ENCODE data around the gene MMP15.
"Not testable (repeated sequence)": the region's sequence is repeated elsewhere in the genome, so short reads cannot be mapped to it uniquely, and the experiment has no call there.

The MMP15 gene

DNA sequence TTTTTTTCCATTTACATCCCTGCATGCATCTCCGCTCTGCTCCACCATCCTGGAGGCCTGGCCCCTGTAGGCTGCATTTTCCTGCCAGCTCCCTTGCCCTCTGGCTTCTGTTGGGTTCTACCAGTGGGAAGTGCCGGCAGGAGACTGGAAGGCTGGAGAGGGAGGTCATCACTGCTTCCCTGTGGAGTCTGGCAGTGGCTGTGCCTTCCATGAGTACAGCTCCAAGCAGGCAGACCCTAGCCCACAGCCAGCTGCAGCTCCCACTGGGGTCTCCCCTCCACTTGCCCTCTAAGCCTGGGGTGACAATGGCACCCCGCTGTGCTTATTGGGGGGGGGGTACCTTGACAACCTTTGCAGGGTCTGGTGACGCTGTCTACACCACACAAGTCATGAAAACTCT lies 37.3 kb downstream of the MMP15 start:
- DNase-seq (ENCODE audit: insufficient read length) (no peak), FAIRE-seq (no peak)
- TF ChIP-seq POLR2AphosphoS5 (IDR thresholded peaks at IDR 0.05; ENCODE audit: low read depth, low read length), result no peak
- TF ChIP-seq POLR2A (IDR thresholded peaks at IDR 0.05; ENCODE audit: low read depth, low read length), result no peak
- no peak for TF ChIP-seq TAF1 (IDR thresholded peaks at IDR 0.05; ENCODE audit: borderline replicate concordance, low read depth, low read length)

- DNase-seq (ENCODE audit: insufficient read length) (no peak), FAIRE-seq (no peak)
- TF ChIP-seq TAF1 (IDR thresholded peaks at IDR 0.05; ENCODE audit: borderline replicate concordance, low read depth, low read length) (no peak), POLR2AphosphoS5 (IDR thresholded peaks at IDR 0.05; ENCODE audit: low read depth, low read length) (no peak), POLR2A (IDR thresholded peaks at IDR 0.05; ENCODE audit: low read depth, low read length) (no peak)
Observed at GRCh38 chr16:58063377-58064076, 38.0 kb downstream of the MMP15 start.

DNA sequence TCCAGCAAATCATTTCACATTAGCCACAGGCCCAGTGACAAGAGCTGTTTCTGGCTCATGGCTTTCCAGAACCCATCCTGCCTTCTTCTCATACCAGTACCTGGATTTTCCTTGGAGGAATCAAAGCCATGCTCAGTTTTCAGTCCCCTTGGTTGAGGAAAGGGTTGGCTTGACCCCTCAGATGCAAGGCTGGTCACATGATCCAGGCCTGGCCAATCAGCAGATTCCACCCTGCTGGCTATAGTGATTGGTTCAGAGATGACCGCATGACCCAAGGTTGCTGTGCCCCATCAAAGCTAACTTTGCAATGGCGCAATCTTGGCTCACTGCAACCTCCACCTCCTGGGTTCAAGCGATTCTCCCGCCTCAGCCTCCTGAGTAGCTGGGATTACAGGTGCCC lies 45.0 kb downstream of the MMP15 start:
- DNase-seq (ENCODE audit: insufficient read length) (no peak), FAIRE-seq (no peak)
- TF ChIP-seq POLR2AphosphoS5 (IDR thresholded peaks at IDR 0.05; ENCODE audit: low read depth, low read length), result no peak

DNA sequence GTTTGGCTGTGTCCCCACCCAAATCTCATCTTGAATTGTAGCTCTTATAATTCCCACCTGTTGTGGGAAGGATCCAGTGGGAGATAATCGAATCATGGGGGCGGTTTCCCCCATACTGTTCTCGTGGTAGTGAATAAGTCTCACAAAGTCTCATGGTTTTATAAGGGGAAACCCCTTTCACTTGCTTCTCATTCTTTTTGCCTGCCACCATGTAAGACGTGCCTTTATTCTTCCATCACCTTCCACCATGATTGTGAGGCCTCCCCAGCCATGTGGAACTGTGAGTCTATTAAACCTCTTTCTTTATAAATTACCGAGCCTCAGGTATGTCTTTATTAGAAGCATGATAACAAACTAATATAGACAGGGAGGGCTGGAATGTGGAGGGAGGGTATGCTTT lies 46.6 kb downstream of the MMP15 start:
- not testable (repeated sequence) for FAIRE-seq; DNase-seq (ENCODE audit: insufficient read length)

DNA sequence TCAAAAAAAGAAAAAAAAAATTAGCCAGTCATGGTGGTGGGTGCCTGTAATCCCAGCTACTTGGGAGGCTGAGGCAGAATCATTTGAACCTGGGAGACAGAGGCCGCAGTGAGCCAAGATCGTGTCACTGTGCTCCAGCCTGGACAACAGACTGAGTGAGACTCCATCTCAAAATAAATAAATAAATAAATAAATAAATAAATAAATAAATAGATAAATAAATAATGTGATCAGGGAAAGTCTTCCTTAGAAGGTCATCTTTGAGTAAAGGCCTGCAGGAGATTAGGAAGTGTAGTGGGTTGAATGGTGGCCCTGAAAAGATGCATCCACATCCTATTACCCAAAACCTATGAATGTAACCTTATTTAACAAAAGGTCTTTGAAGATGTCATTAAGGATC lies 47.5 kb downstream of the MMP15 start:
- not testable (repeated sequence) for FAIRE-seq; DNase-seq (ENCODE audit: insufficient read length)

GRCh38 chr16:58074657-58075056 lies 49.1 kb downstream of the MMP15 start:
- DNase-seq (ENCODE audit: insufficient read length) (no peak), FAIRE-seq (no peak)
- no peak for TF ChIP-seq POLR2AphosphoS5 (IDR thresholded peaks at IDR 0.05; ENCODE audit: low read depth, low read length)
- no peak for TF ChIP-seq TAF1 (IDR thresholded peaks at IDR 0.05; ENCODE audit: borderline replicate concordance, low read depth, low read length)
- TF ChIP-seq POLR2A (IDR thresholded peaks at IDR 0.05; ENCODE audit: low read depth, low read length), result no peak

DNA sequence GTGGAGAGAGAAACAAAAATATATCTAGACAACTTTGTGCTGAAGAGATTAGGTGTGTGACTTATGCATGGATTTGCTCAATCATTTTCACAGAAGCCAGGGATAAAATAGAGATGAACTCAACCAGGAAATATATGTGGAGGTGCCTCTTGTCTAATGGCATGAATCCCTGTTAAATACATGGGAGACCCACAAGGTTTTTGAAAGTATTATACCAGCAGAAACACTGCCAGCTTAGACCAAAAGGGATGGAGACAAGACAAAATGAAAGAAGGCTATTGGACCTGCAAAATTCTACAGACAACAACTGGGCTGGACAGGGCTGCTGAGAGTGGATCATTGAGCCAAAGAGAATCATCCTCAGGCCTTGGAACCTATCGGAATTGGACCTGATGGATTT lies 51.0 kb downstream of the MMP15 start:
- DNase-seq (ENCODE audit: insufficient read length) (no peak), FAIRE-seq (no peak)
- TF ChIP-seq POLR2AphosphoS5 (IDR thresholded peaks at IDR 0.05; ENCODE audit: low read depth, low read length), result no peak
- no peak for TF ChIP-seq TAF1 (IDR thresholded peaks at IDR 0.05; ENCODE audit: borderline replicate concordance, low read depth, low read length)
- no peak for TF ChIP-seq POLR2A (IDR thresholded peaks at IDR 0.05; ENCODE audit: low read depth, low read length)

- TF ChIP-seq POLR2A (IDR thresholded peaks at IDR 0.05; ENCODE audit: low read depth, low read length) (no peak), POLR2AphosphoS5 (IDR thresholded peaks at IDR 0.05; ENCODE audit: low read depth, low read length) (no peak), TAF1 (IDR thresholded peaks at IDR 0.05; ENCODE audit: borderline replicate concordance, low read depth, low read length) (no peak)
- DNase-seq (ENCODE audit: insufficient read length) (no peak), FAIRE-seq (no peak)
Observed at GRCh38 chr16:58077796-58078195, 52.2 kb downstream of the MMP15 start.

GRCh38 chr16:58080657-58081056 lies 55.1 kb downstream of the MMP15 start:
- not testable (repeated sequence) for FAIRE-seq; DNase-seq (ENCODE audit: insufficient read length)

DNA sequence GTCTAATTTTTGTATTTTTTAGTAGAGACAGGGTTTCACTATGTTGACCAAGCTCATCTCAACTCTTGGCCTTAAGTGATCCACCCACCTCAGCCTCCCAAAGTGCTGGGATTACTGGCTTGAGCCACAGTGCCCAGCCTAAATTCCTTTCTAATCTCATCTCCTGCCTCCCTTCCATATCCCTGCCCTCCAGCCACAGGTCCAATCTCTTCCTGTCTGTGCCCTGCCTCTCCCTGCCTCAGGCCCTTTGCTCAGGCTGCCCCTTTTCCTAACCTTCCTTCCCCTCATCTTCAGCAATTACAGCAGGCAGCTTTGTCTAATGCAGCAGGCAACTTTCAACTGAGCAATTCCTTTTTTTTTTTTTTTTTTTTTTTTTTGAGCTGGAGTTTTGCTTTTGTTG lies 56.8 kb downstream of the MMP15 start:
- TF ChIP-seq POLR2AphosphoS5 (IDR thresholded peaks at IDR 0.05; ENCODE audit: low read depth, low read length), result no peak
- TF ChIP-seq TAF1 (IDR thresholded peaks at IDR 0.05; ENCODE audit: borderline replicate concordance, low read depth, low read length), result no peak
- no peak for TF ChIP-seq POLR2A (IDR thresholded peaks at IDR 0.05; ENCODE audit: low read depth, low read length)
- DNase-seq (ENCODE audit: insufficient read length) (no peak), FAIRE-seq (no peak)

DNA sequence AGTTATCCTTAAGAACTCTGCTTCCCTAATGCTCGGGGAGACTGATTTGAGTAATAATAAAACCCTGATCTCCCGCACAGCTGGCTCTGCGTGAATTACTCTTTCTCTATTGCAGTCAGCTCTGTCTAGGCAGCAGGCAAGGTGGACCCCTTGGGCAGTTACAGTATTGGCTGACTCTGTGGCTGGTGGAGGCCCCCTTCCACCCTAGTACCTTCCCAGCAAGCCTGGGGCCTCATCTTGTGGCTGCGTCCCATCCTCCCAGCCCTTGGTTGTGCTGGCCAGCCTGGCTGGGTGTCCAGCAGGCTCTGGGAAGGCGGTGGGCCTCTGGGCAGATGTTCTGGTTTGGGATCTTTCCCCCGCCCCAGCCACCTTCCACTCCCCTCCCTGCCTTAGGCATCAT lies 59.1 kb downstream of the MMP15 start:
- DNase-seq (ENCODE audit: insufficient read length), result no peak
- FAIRE-seq, result no peak
- no peak for TF ChIP-seq POLR2A (IDR thresholded peaks at IDR 0.05; ENCODE audit: low read depth, low read length)

DNA sequence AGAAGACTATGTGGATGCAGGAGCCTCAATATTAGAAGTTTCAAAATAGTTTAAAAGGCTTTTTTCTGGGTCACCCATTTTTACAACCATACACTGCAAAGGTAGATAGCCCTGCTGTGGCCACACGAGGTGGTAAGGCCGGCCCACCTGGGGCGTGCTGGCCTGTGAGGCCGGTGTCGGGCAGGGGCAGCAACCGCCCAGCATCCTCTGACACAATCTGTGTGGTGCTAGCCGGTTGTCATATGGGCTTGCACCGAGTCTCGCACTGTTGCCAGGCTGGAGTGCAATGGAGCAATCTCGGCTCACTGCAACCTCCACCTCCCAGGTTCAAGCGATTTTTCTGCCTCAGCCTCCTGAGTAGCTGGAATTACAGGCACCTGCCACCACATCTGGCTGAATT lies 59.6 kb downstream of the MMP15 start:
- TF ChIP-seq POLR2AphosphoS5 (IDR thresholded peaks at IDR 0.05; ENCODE audit: low read depth, low read length), result no peak
- no peak for TF ChIP-seq TAF1 (IDR thresholded peaks at IDR 0.05; ENCODE audit: borderline replicate concordance, low read depth, low read length)
- no peak for TF ChIP-seq POLR2A (IDR thresholded peaks at IDR 0.05; ENCODE audit: low read depth, low read length)
- DNase-seq (ENCODE audit: insufficient read length) (no peak), FAIRE-seq (no peak)

DNA sequence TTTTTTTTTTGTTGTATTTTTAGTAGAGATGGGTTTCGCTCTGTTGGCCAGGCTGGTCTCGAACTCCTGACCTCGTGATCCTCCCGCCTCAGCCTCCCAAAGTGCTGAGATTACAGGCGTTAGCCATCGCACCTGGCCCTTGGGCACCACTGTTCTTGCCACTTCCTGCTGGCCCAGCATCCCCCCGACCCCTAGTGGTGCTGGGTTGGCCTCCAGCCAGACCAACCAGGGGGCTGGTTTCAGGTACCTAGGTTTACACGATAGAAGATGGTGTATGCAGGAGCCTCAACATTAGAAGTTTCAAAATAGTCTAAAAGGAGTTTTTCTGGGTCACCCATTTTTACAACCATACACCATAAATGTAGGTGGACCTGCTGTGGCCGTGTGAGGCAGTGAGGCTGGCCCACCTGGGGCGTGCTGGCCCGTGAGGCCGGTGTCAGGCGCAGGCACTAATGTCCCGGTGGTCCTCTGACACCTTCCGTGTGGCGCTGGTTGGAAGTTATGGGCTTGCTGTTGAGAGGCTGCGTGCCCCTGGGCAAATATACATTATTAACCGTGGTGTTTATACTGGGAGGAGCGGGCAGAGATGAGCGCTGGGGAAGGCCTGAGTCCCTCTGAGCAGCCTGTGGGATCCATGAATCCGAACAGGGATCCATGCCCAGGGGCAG lies 60.2 kb downstream of the MMP15 start:
- no peak for FAIRE-seq

More for the DNA sequence above, 60.2 kb downstream of the MMP15 start:
- DNase-seq (ENCODE audit: insufficient read length), result no peak
- TF ChIP-seq TAF1 (IDR thresholded peaks at IDR 0.05; ENCODE audit: borderline replicate concordance, low read depth, low read length) (no peak), POLR2AphosphoS5 (IDR thresholded peaks at IDR 0.05; ENCODE audit: low read depth, low read length) (no peak), POLR2A (IDR thresholded peaks at IDR 0.05; ENCODE audit: low read depth, low read length) (no peak)

Measured in GM12892 (cell line).